Gastroesophageal sphincter (tissue), 3 donors: ENCODE data around the gene BAIAP2.

Source experiments
- CTCF ChIP-seq, 4 experiments: fragments of 200-600 bp in 2 of 4; fragments of 450-650 bp in 2 of 4; sonication (generic) in 1 of 4; IDR thresholded peaks; one replicate each; pipeline ENCODE4 v1.5.1; 2017 to 2019; ENCODE audit warnings: antibody characterized with exemption in 4 of 4, mild to moderate bottlenecking in 2 of 4, moderate library complexity in 2 of 4
- EP300 ChIP-seq: sonication (generic); formaldehyde crosslinking; IDR thresholded peaks from one replicate; pipeline ENCODE4 v1.6.1; 2017; ENCODE audit warnings: antibody characterized with exemption, mild to moderate bottlenecking
- POLR2A ChIP-seq, 2 donors: fragments of 450-650 bp; IDR thresholded peaks; one replicate each; pipeline ENCODE4 v1.6.1; 2017; ENCODE audit warnings: antibody characterized with exemption in 2 of 2, mild to moderate bottlenecking in 2 of 2, moderate library complexity in 1 of 2
- POLR2AphosphoS5 ChIP-seq: sonication (generic); formaldehyde crosslinking; IDR thresholded peaks from one replicate; pipeline ENCODE4 v1.6.1; 2017; ENCODE audit warnings: antibody characterized with exemption

- TF ChIP-seq CTCF (IDR thresholded peaks at IDR 0.05) (no peak), POLR2AphosphoS5 (no peak), POLR2A (IDR thresholded peaks at IDR 0.05) (no peak), EP300 (no peak)
These were observed 26.8 kb upstream of the BAIAP2 start for GRCh38 chr17:81008140-81008539.
